GM10248 (cell line): Measurements from ENCODE around the gene CKLF.

Experiments used
- CTCF ChIA-PET: fragments of 300-600 bp; sonication (Branson Sonifier 250); formaldehyde crosslinking; extraction: SDS; loops from one replicate; lab custom pipeline; 2021; ENCODE audit warnings: antibody characterized with exemption; lab: Yijun Ruan, JAX
- POLR2A ChIA-PET: fragments of 350-650 bp; sonication (Branson Sonifier 250); formaldehyde crosslinking; extraction: SDS; loops from one replicate; lab custom pipeline; 2020; ENCODE audit warnings: antibody characterized with exemption; lab: Yijun Ruan, JAX
- DNase-seq: peaks from one replicate; pipeline ENCODE4 v3.0.0; 2012; ENCODE audit errors: extremely low spot score
- TF ChIP-seq, protein P1 (sequence below): IDR thresholded peaks from 2 replicates; pipeline ENCODE4 v1.5.1; 2012; ENCODE audit warnings: mild to moderate bottlenecking, low read depth; ENCODE audit errors: extremely low read depth, missing control alignments, control extremely low read depth

The CKLF gene

DNA sequence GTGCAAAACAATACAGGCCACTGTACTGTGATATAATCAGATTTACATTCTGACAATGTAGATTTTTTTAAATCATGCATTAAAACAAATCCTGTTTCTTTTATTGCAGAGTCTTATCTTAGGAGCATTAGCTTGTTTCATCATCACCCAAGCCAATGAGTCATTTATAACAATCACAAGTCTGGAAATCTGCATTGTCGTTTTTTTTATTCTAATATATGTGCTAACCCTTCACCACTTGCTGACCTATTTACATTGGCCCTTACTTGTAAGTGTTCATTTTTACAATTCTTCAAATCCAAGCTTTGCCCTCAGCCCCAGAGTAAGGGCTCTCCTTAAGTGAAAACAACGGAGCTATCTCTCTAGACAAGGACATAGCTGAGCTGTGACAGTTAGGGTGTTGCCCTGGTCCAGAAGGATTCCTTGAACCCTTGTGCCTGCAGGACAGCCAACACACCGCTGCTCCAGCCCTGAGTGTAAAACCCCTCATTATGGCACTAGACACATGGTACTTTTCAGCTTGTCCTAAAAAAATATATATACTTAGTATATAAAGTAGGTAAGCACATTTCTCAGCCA is 17.5 kb downstream of the CKLF start:
- no peak for DNase-seq
- CTCF ChIA-PET: interaction anchor here (0.9 to 2.7 kb wide), 9 partner anchors 9 to 301 kb away, joined by 3 to 11 read pairs (median 4); partner anchors contain the start of gene CMTM2
- POLR2A ChIA-PET: no interaction called here
- TF ChIP-seq, protein P1, sequence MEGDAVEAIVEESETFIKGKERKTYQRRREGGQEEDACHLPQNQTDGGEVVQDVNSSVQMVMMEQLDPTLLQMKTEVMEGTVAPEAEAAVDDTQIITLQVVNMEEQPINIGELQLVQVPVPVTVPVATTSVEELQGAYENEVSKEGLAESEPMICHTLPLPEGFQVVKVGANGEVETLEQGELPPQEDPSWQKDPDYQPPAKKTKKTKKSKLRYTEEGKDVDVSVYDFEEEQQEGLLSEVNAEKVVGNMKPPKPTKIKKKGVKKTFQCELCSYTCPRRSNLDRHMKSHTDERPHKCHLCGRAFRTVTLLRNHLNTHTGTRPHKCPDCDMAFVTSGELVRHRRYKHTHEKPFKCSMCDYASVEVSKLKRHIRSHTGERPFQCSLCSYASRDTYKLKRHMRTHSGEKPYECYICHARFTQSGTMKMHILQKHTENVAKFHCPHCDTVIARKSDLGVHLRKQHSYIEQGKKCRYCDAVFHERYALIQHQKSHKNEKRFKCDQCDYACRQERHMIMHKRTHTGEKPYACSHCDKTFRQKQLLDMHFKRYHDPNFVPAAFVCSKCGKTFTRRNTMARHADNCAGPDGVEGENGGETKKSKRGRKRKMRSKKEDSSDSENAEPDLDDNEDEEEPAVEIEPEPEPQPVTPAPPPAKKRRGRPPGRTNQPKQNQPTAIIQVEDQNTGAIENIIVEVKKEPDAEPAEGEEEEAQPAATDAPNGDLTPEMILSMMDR: no peak

DNA sequence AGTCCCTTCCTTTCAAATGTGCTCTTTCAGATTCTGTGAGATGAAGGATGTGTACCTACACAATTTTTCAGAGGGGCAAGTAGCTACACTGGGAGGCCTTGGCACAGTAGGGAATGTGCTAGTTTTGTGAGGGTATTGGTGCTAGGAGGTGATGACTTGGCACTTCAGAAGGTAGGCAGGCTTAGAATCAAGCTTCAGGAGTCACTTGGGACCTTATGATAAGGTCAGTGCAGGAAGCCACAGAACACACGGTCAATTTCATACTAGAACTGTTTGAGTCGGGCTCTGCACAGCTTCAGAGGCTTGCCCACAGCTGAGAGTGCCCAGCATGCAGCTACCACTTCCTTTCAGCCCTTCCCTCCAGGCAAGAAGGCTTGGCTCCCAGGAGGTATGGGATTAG is 20.0 kb downstream of the CKLF start:
- POLR2A ChIA-PET: no interaction called here
- TF ChIP-seq, protein P1: no peak
- DNase-seq: no peak
- CTCF ChIA-PET: interaction anchor here (0.9 to 5.4 kb wide), 7 partner anchors 10 to 61 kb away, joined by 3 to 22 read pairs (median 4); no protein-coding TSS in a partner anchor

DNA sequence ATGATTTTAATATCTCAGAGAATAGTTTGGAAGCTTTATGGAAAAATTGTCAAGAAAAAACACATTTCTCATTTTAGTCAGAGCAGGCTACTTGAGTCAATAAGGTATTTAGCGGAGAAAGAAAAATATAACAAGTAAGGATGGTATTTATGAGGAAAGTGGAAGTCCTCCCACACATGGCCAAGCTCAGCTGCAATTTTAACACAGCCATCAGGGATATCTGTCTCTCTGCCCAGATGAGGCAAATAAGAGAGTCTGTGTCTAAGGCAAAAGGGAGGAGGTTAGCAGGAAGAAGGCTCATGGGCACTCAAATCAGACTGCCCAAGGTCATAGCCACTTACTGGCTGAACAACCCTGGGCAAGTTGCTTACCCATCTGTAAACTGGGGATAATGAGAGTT is 21.7 kb downstream of the CKLF start:
- TF ChIP-seq, protein P1: no peak
- ChIA-PET POLR2A (no interaction called here), CTCF (interaction anchor here (1.0 to 5.4 kb wide), 7 partner anchors 11 to 167 kb away, joined by 3 to 22 read pairs (median 4); partner anchors contain the start of gene CKLF)
- no peak for DNase-seq

DNA sequence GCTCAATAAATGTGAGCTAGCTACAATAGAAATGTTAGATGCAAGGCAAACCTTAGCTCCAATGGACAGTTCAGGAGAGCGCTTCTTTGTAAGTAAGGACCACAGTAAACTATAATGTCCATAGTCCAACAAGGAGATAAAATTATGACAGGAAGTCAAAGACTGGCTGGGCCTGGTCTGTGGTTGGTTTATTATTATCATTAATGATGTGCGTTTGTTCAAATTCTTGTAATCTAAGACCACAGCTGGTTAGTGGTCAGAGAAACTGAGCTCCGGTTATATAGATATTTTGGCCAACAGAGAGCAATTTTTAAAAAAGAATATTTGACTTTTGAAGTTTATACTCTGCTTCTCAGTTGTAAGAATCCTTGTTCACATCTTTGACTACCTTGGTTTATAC is 22.2 kb downstream of the CKLF start:
- no peak for DNase-seq
- TF ChIP-seq, protein P1: no peak
- ChIA-PET CTCF (interaction anchor here (1.0 to 5.4 kb wide), 8 partner anchors 12 to 168 kb away, joined by 3 to 22 read pairs (median 6); partner anchors contain the start of gene CKLF), POLR2A (no interaction called here)

DNA sequence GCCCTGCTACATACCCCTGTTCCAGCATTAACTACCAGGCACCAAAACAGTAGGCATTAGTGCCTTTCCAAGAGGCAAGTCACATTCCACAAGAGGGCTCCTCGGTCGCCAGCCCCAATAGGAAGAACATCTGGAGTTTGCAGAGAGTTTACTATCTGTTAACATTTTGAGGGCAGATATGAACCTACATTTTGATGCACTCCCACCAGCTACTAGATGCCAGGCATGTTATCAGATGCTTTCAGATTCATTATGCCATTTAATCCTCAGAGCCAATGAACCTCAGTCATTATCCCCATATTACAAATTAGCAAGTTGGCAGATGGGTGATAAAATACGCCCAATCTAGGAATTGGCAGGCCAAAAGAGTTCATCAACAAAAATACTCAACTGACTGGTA is 22.7 kb downstream of the CKLF start:
- TF ChIP-seq, protein P1: no peak
- POLR2A ChIA-PET: no interaction called here
- CTCF ChIA-PET: interaction anchor here (0.9 to 5.4 kb wide), 9 partner anchors 12 to 168 kb away, joined by 3 to 22 read pairs (median 4); partner anchors contain the start of gene CKLF
- DNase-seq: no peak

DNA sequence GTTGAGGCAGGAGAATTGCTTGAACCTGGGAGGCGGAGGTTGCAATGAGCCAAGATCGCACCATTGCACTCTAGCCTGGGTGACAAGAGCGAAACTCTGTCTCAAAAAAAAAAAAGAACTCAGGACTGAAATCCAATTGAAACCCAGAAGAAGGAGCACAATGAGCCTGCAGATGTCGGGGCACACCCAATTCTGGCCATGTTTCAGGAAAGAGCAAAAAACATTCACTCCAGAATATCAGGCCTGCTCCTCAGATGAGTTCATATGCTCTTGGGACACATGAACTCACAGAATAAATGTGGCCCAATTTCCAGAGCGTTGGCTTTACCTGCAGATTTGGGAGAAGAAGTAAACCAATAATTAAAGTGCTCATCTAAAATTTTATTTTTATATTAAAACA is 23.9 kb downstream of the CKLF start:
- ChIA-PET CTCF (interaction anchor here (1.4 to 5.4 kb wide), 5 partner anchors 13 to 170 kb away, joined by 3 to 22 read pairs (median 9); no protein-coding TSS in a partner anchor), POLR2A (no interaction called here)

More for the DNA sequence above, 23.9 kb downstream of the CKLF start:
- DNase-seq: no peak
- TF ChIP-seq, protein P1: no peak
